Measurements from ENCODE around the gene RNF141.

RNF141 gene

GRCh38 chr11:10544491-10545465, 3.8 kb upstream of the RNF141 start:
- TF ChIP-seq, protein P1, sequence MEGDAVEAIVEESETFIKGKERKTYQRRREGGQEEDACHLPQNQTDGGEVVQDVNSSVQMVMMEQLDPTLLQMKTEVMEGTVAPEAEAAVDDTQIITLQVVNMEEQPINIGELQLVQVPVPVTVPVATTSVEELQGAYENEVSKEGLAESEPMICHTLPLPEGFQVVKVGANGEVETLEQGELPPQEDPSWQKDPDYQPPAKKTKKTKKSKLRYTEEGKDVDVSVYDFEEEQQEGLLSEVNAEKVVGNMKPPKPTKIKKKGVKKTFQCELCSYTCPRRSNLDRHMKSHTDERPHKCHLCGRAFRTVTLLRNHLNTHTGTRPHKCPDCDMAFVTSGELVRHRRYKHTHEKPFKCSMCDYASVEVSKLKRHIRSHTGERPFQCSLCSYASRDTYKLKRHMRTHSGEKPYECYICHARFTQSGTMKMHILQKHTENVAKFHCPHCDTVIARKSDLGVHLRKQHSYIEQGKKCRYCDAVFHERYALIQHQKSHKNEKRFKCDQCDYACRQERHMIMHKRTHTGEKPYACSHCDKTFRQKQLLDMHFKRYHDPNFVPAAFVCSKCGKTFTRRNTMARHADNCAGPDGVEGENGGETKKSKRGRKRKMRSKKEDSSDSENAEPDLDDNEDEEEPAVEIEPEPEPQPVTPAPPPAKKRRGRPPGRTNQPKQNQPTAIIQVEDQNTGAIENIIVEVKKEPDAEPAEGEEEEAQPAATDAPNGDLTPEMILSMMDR (conservative IDR thresholded peaks at IDR 0.05): no peak
- H3K27ac ChIP-seq: no peak overlapping the region

DNA sequence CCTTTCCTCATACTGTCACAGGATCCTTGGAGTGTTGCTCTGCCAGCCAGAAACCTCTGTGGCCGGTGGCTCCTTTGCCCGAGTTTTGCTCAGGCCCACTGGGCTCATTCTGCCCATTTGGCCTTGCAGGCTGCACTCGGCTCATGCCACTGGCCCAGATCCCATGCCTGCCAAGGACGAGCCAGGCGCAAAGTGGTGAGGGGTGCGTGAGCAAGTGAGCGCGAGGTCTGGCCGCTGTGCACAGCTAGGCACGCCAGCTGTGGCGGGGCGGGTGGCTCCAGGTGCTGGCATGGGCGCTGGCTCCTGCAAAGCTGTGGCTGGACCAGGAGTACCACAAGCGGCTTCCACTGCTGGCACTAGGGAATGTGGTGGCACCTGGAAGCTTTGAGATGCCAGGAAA, 2.8 kb upstream of the RNF141 start:
- H3K27ac ChIP-seq: no peak overlapping the region
- TF ChIP-seq, protein P1 (conservative IDR thresholded peaks at IDR 0.05): no peak

GRCh38 chr11:10542776-10543175, 1.8 kb upstream of the RNF141 start:
- H3K27ac ChIP-seq: no peak overlapping the region
- TF ChIP-seq, protein P1 (conservative IDR thresholded peaks at IDR 0.05): no peak

- TF ChIP-seq, protein P1 (conservative IDR thresholded peaks at IDR 0.05): no peak
- H3K27ac ChIP-seq: peak overlapping the region; percentile 73
Measured at GRCh38 chr11:10541561-10541930, 559 bp upstream of the RNF141 start.

DNA sequence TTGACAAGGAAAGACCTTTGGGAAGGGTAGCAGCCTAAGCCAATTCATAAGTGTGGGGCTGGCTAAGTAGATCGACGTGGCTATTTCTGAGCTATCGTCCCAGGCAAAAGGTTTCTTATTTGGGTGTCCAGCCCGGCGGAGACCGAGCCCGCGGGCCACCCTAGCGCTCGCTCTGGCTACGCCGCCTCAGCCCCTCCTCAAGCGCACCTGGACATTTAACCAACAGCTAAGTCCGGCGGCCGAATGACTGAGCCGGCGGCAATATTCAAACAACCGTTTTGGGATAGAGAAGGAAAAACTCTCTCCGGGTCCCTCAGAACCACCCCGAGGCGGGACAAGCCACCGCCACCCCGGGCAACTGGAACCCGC, 457 bp downstream of the RNF141 start:
- peak overlapping the region; percentile 73 for H3K27ac ChIP-seq
- TF ChIP-seq, protein P1 (conservative IDR thresholded peaks at IDR 0.05): no peak

GRCh38 chr11:10539339-10539738, 1.6 kb downstream of the RNF141 start:
- TF ChIP-seq, protein P1 (conservative IDR thresholded peaks at IDR 0.05): no peak
- H3K27ac ChIP-seq: no peak overlapping the region

GRCh38 chr11:10538924-10539323, 2.1 kb downstream of the RNF141 start:
- TF ChIP-seq, protein P1 (conservative IDR thresholded peaks at IDR 0.05): no peak
- no peak overlapping the region for H3K27ac ChIP-seq

All from VCaP (cell line).